GM12891 (cell line): ENCODE measurements around the gene VCL.

Source experiments
- PAX5 ChIP-seq: IDR thresholded peaks from 2 replicates; pipeline ENCODE4 v1.6.1; 2011; ENCODE audit warnings: low read length, moderate library complexity, mild to moderate bottlenecking; ENCODE audit not compliant: insufficient read depth, severe bottlenecking
- POLR2A ChIP-seq: IDR thresholded peaks from 2 replicates; pipeline ENCODE4 v1.6.1; 2011; ENCODE audit warnings: low read depth, low read length, control low read depth
- POLR2AphosphoS5 ChIP-seq: IDR thresholded peaks from 2 replicates; pipeline ENCODE4 v1.6.1; 2011; ENCODE audit warnings: low read depth, low read length, control low read depth
- POU2F2 ChIP-seq: IDR thresholded peaks from 2 replicates; pipeline ENCODE4 v1.6.1; 2011; ENCODE audit warnings: low read depth, mild to moderate bottlenecking, control low read depth, low read length, moderate library complexity
- TAF1 ChIP-seq: IDR thresholded peaks from 2 replicates; pipeline ENCODE4 v1.6.1; 2011; ENCODE audit warnings: low read depth, low read length, control low read depth

DNA sequence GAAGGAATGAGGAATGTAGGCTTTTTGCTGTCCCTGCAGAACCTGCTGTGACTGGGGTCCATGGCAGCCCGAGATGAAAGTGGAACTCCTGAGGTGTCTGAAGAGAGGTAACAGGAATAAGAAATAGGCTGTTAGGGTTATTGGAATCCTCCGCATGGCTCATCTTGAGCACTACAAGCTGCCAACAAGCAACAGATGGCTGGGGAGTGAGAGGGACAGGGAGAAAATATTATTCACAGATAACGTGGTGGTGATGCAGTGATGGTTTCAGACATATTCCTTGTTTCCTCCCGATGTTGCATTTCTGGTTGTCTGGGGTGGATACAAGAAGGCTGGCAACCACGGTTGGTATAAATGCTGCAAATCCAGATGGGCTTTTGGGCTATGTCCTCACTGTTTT lies 106.6 kb downstream of the VCL start:
- TF ChIP-seq POLR2A (no peak), TAF1 (no peak), POLR2AphosphoS5 (no peak), POU2F2 (no peak), PAX5 (no peak)
